Measurements from ENCODE around the gene TMEM11. TPM values are rescaled to one million over a fixed set of nuclear protein-coding genes. Genes with fewer than 3 reads are reported as not detected.

The TMEM11 gene
- total and polyA plus RNA-seq, 4 donors = 9.3 to 20.8 (median 11.6) TPM

DNA sequence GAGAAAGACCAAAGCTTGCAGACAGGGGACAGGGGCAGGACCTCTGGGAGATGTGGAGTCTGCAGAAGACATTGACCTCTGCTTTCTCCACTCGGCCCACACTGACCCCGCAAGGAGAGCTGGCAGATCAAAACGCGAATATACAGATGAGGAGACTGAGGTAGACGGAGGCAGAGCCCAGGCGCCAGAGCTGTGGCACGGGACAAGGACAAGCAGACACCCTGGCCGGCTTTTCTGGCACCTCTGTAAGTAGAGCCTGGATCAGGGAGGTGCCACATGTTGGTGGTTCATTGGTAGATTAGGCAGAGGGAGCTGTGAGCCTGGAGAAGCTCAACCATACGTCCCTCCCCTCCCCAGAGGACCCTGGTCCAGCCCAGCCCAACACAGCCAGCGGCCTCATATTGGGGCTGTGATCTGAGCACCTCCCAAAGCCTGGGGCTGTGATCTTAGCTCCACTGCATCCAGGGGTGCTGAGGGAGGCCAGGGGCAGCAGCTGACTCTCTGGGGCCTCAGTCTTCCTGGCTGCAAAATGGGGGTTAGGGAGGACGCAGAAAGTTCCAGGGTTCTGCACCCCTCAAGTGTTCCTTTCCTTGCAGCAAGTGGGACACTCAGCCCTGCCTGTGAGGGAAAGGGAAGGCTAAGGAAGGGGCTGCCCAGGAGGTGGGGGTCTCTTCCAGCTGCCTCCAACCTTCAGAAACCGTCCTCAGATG is 35.3 kb upstream of the TMEM11 start:
- Histone ChIP-seq H3K9ac (ENCODE audit: low read depth in 1 of 2, low read length in 2 of 2) (no peak overlapping the region), H3K4me1 (ENCODE audit: control insufficient read depth in 4 of 4, insufficient read depth in 4 of 4, low read length in 3 of 4) (peaks cover 5 to 16% (median 8%) of the 10 kb centered on the region in 4 donors), H3K36me3 (ENCODE audit: control insufficient read depth in 4 of 4, insufficient read depth in 3 of 4, low read depth in 1 of 4, low read length in 3 of 4) (no peaks in the 10 kb centered on the region), H3K4me3 (ENCODE audit: low read depth in 1 of 3, low read length in 3 of 3) (no peak overlapping the region), H3K27ac (ENCODE audit: low read depth in 1 of 2, low read length in 2 of 2) (no peak overlapping the region), H3K27me3 (ENCODE audit: control insufficient read depth in 4 of 4, insufficient read depth in 4 of 4, low read length in 3 of 4) (no peaks in the 10 kb centered on the region), H3K9me3 (ENCODE audit: control insufficient read depth in 4 of 4, low read length in 3 of 4) (no peaks in the 10 kb centered on the region)
- TF ChIP-seq RAD21 (IDR thresholded peaks at IDR 0.05) (no peak), HNF4G (IDR thresholded peaks at IDR 0.05) (no peak), TAF1 (conservative IDR thresholded peaks at IDR 0.05) (no peak), FOXA1 (IDR thresholded peaks at IDR 0.05) (no peak), FOXA2 (IDR thresholded peaks at IDR 0.05) (no peak), NR2F2 (IDR thresholded peaks at IDR 0.05) (no peak), HNF4A (conservative IDR thresholded peaks at IDR 0.05) (no peak), RXRA (IDR thresholded peaks at IDR 0.05) (no peak)
- TF ChIP-seq, protein P1, sequence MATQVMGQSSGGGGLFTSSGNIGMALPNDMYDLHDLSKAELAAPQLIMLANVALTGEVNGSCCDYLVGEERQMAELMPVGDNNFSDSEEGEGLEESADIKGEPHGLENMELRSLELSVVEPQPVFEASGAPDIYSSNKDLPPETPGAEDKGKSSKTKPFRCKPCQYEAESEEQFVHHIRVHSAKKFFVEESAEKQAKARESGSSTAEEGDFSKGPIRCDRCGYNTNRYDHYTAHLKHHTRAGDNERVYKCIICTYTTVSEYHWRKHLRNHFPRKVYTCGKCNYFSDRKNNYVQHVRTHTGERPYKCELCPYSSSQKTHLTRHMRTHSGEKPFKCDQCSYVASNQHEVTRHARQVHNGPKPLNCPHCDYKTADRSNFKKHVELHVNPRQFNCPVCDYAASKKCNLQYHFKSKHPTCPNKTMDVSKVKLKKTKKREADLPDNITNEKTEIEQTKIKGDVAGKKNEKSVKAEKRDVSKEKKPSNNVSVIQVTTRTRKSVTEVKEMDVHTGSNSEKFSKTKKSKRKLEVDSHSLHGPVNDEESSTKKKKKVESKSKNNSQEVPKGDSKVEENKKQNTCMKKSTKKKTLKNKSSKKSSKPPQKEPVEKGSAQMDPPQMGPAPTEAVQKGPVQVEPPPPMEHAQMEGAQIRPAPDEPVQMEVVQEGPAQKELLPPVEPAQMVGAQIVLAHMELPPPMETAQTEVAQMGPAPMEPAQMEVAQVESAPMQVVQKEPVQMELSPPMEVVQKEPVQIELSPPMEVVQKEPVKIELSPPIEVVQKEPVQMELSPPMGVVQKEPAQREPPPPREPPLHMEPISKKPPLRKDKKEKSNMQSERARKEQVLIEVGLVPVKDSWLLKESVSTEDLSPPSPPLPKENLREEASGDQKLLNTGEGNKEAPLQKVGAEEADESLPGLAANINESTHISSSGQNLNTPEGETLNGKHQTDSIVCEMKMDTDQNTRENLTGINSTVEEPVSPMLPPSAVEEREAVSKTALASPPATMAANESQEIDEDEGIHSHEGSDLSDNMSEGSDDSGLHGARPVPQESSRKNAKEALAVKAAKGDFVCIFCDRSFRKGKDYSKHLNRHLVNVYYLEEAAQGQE (IDR thresholded peaks at IDR 0.05) = no peak
- TF ChIP-seq, protein P2, sequence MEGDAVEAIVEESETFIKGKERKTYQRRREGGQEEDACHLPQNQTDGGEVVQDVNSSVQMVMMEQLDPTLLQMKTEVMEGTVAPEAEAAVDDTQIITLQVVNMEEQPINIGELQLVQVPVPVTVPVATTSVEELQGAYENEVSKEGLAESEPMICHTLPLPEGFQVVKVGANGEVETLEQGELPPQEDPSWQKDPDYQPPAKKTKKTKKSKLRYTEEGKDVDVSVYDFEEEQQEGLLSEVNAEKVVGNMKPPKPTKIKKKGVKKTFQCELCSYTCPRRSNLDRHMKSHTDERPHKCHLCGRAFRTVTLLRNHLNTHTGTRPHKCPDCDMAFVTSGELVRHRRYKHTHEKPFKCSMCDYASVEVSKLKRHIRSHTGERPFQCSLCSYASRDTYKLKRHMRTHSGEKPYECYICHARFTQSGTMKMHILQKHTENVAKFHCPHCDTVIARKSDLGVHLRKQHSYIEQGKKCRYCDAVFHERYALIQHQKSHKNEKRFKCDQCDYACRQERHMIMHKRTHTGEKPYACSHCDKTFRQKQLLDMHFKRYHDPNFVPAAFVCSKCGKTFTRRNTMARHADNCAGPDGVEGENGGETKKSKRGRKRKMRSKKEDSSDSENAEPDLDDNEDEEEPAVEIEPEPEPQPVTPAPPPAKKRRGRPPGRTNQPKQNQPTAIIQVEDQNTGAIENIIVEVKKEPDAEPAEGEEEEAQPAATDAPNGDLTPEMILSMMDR (IDR thresholded peaks at IDR 0.05; ENCODE audit: low read depth, low read length, missing input control) = no peak
- TF ChIP-seq, protein P3, sequence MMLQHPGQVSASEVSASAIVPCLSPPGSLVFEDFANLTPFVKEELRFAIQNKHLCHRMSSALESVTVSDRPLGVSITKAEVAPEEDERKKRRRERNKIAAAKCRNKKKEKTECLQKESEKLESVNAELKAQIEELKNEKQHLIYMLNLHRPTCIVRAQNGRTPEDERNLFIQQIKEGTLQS (IDR thresholded peaks at IDR 0.05) = no peak
- WGBS = 86% methylated on average over 12 of the region's 12 CpGs
- no peak for DNase-seq (ENCODE audit: low spot score)

DNA sequence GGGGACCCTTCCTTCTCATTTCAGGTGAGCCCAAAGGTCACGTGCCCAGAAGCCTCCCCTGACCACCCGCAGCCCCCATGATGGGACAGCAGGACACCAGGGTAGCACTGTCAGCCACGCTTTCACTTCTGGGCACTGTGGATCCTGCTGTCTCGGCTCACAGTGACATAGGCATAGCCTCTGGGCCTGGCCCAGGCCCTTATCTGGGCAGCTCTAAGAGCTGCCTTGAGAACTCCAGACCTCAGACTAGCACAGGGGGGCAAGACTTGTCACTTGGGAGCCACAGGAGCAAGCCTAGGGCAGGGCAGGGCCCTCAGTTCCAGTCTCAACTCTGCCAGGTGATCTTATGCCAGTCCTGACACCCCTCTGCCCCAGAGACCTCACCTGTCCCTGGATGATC is 34.5 kb upstream of the TMEM11 start:
- Histone ChIP-seq H3K9ac (ENCODE audit: low read depth in 1 of 2, low read length in 2 of 2) (no peak overlapping the region), H3K36me3 (ENCODE audit: control insufficient read depth in 4 of 4, insufficient read depth in 3 of 4, low read depth in 1 of 4, low read length in 3 of 4) (no peaks in the 10 kb centered on the region), H3K27ac (ENCODE audit: low read depth in 1 of 2, low read length in 2 of 2) (no peak overlapping the region), H3K27me3 (ENCODE audit: control insufficient read depth in 4 of 4, insufficient read depth in 4 of 4, low read length in 3 of 4) (no peaks in the 10 kb centered on the region), H3K4me1 (ENCODE audit: control insufficient read depth in 4 of 4, insufficient read depth in 4 of 4, low read length in 3 of 4) (peaks cover under 1 to 13% (median 7%) of the 10 kb centered on the region in 4 donors), H3K9me3 (ENCODE audit: control insufficient read depth in 4 of 4, low read length in 3 of 4) (no peaks in the 10 kb centered on the region), H3K4me3 (ENCODE audit: low read depth in 1 of 3, low read length in 3 of 3) (no peak overlapping the region)
- TF ChIP-seq, protein P3 (IDR thresholded peaks at IDR 0.05) = no peak
- TF ChIP-seq, protein P4, sequence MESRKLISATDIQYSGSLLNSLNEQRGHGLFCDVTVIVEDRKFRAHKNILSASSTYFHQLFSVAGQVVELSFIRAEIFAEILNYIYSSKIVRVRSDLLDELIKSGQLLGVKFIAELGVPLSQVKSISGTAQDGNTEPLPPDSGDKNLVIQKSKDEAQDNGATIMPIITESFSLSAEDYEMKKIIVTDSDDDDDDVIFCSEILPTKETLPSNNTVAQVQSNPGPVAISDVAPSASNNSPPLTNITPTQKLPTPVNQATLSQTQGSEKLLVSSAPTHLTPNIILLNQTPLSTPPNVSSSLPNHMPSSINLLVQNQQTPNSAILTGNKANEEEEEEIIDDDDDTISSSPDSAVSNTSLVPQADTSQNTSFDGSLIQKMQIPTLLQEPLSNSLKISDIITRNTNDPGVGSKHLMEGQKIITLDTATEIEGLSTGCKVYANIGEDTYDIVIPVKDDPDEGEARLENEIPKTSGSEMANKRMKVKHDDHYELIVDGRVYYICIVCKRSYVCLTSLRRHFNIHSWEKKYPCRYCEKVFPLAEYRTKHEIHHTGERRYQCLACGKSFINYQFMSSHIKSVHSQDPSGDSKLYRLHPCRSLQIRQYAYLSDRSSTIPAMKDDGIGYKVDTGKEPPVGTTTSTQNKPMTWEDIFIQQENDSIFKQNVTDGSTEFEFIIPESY (IDR thresholded peaks at IDR 0.05) = no peak
- TF ChIP-seq GABPA (IDR thresholded peaks at IDR 0.05 in 1 of 2, conservative IDR thresholded peaks at IDR 0.05 in 1 of 2) (no peak), FOXA2 (IDR thresholded peaks at IDR 0.05) (no peak), YY1 (IDR thresholded peaks at IDR 0.05) (no peak), RAD21 (IDR thresholded peaks at IDR 0.05) (no peak), NR2F2 (IDR thresholded peaks at IDR 0.05) (no peak), HNF4A (conservative IDR thresholded peaks at IDR 0.05) (no peak), JUND (IDR thresholded peaks at IDR 0.05) (no peak), RXRA (IDR thresholded peaks at IDR 0.05) (no peak), EGR1 (IDR thresholded peaks at IDR 0.05; ENCODE audit: low read depth in 2 of 2) (no peak)
- TF ChIP-seq, protein P1 (IDR thresholded peaks at IDR 0.05) = no peak
- TF ChIP-seq, protein P2 (IDR thresholded peaks at IDR 0.05; ENCODE audit: low read depth, low read length, missing input control) = no peak
- DNase-seq (ENCODE audit: low spot score) = no peak
- WGBS = 87% methylated on average over 4 of the region's 4 CpGs

All from liver (tissue), 9 donors.